ENCODE results near the gene SLC38A6. TPM values are rescaled to one million over a fixed set of nuclear protein-coding genes. Genes with fewer than 3 reads are reported as not detected.

Gene SLC38A6
- total and polyA plus RNA-seq, 2 experiments from 2014 or later = 17.0 to 26.0 TPM

- Histone ChIP-seq H3K27ac (peak overlapping the region; percentile 9), H4K20me1 (ENCODE audit: insufficient read depth, poor library complexity, severe bottlenecking) (no peaks in the 10 kb centered on the region), H3K79me2 (no peaks in the 10 kb centered on the region), H3K9me2 (replicated peaks; ENCODE audit: insufficient read depth) (no peaks in the 10 kb centered on the region), H2AFZ (no peak overlapping the region), H3K36me3 (replicated peaks; ENCODE audit: insufficient read depth, low read depth) (no peaks in the 10 kb centered on the region), H3K4me3 (no peak overlapping the region), H3K9me3 (ENCODE audit: low read depth) (no peaks in the 10 kb centered on the region), H3K4me2 (no peak overlapping the region), H3K27me3 (no peaks in the 10 kb centered on the region), H3K4me1 (ENCODE audit: insufficient read depth) (no peaks in the 10 kb centered on the region)
- WGBS (ENCODE audit: low lambda C conversion rate, missing lambda C conversion rate) = 53% methylated on average over 11 of the region's 11 CpGs
- DNase-seq (ENCODE audit: low spot score) = peak; percentile 46
- TF ChIP-seq EZH2phosphoT487 (IDR thresholded peaks at IDR 0.05; ENCODE audit: low read depth, severe bottlenecking, unreplicated experiment) (no peak), EZH2 (IDR thresholded peaks at IDR 0.05; ENCODE audit: borderline replicate concordance) (no peak), CTCF (IDR thresholded peaks at IDR 0.05; ENCODE audit: poor library complexity) (no peak)
Measured at GRCh38 chr14:61080591-61081010, 99.6 kb downstream of the SLC38A6 start.

GRCh38 chr14:61088081-61088480, 107.0 kb downstream of the SLC38A6 start:
- Histone ChIP-seq H3K9me3 (ENCODE audit: low read depth) (peaks cover 4% of the 10 kb centered on the region), H3K9me2 (replicated peaks; ENCODE audit: insufficient read depth) (no peaks in the 10 kb centered on the region), H3K79me2 (no peaks in the 10 kb centered on the region), H3K4me1 (ENCODE audit: insufficient read depth) (no peaks in the 10 kb centered on the region), H3K27me3 (no peaks in the 10 kb centered on the region), H3K4me3 (no peak overlapping the region), H3K4me2 (no peak overlapping the region), H4K20me1 (ENCODE audit: insufficient read depth, poor library complexity, severe bottlenecking) (no peaks in the 10 kb centered on the region), H3K27ac (no peak overlapping the region), H3K36me3 (replicated peaks; ENCODE audit: insufficient read depth, low read depth) (no peaks in the 10 kb centered on the region), H2AFZ (no peak overlapping the region)
- TF ChIP-seq EZH2phosphoT487 (IDR thresholded peaks at IDR 0.05; ENCODE audit: low read depth, severe bottlenecking, unreplicated experiment) (no peak), CTCF (IDR thresholded peaks at IDR 0.05; ENCODE audit: poor library complexity) (no peak), EZH2 (IDR thresholded peaks at IDR 0.05; ENCODE audit: borderline replicate concordance) (no peak)
- DNase-seq (ENCODE audit: low spot score) = no peak
- WGBS (ENCODE audit: low lambda C conversion rate, missing lambda C conversion rate) = 85% methylated on average over 1 of the region's 1 CpG

- peaks cover 4% of the 10 kb centered on the region for H3K9me3 ChIP-seq (ENCODE audit: low read depth)
- no peaks in the 10 kb centered on the region for H3K79me2 ChIP-seq
- WGBS (ENCODE audit: low lambda C conversion rate, missing lambda C conversion rate) = 68% methylated on average over 2 of the region's 2 CpGs
- no peak overlapping the region for H2AFZ ChIP-seq
- H3K4me1 ChIP-seq (ENCODE audit: insufficient read depth) = no peaks in the 10 kb centered on the region
- DNase-seq (ENCODE audit: low spot score) = no peak
- H3K27me3 ChIP-seq = no peaks in the 10 kb centered on the region
- no peaks in the 10 kb centered on the region for H3K36me3 ChIP-seq (replicated peaks; ENCODE audit: insufficient read depth, low read depth)
- H3K9me2 ChIP-seq (replicated peaks; ENCODE audit: insufficient read depth) = no peaks in the 10 kb centered on the region
- H3K4me3 ChIP-seq = no peak overlapping the region
- no peaks in the 10 kb centered on the region for H4K20me1 ChIP-seq (ENCODE audit: insufficient read depth, poor library complexity, severe bottlenecking)
- no peak overlapping the region for H3K27ac ChIP-seq
- H3K4me2 ChIP-seq = no peak overlapping the region
- TF ChIP-seq CTCF (IDR thresholded peaks at IDR 0.05; ENCODE audit: poor library complexity) = no peak
- no peak for TF ChIP-seq EZH2 (IDR thresholded peaks at IDR 0.05; ENCODE audit: borderline replicate concordance)
- no peak for TF ChIP-seq EZH2phosphoT487 (IDR thresholded peaks at IDR 0.05; ENCODE audit: low read depth, severe bottlenecking, unreplicated experiment)
Measured at GRCh38 chr14:61089126-61089750, 108.2 kb downstream of the SLC38A6 start.
